ENCODE data around the gene AKAP9.
"Not testable (repeated sequence)": the region's sequence is repeated elsewhere in the genome, so short reads cannot be mapped to it uniquely, and the experiment has no call there.

The AKAP9 gene

GRCh38 chr7:92020636-92021035 is 80.0 kb downstream of the AKAP9 start:
- no peak for DNase-seq

GRCh38 chr7:92025260-92025659 is 84.6 kb downstream of the AKAP9 start:
- no peak for DNase-seq

GRCh38 chr7:92026635-92027034 is 86.0 kb downstream of the AKAP9 start:
- not testable (repeated sequence) for DNase-seq

GRCh38 chr7:92027128-92027527 is 86.5 kb downstream of the AKAP9 start:
- not testable (repeated sequence) for DNase-seq

GRCh38 chr7:92028226-92028625 is 87.6 kb downstream of the AKAP9 start:
- DNase-seq = no peak

GRCh38 chr7:92028686-92029085 is 88.0 kb downstream of the AKAP9 start:
- DNase-seq = no peak

GRCh38 chr7:92034116-92034515 is 93.5 kb downstream of the AKAP9 start:
- DNase-seq = no peak

GRCh38 chr7:92035576-92035975 is 94.9 kb downstream of the AKAP9 start:
- no peak for DNase-seq

GRCh38 chr7:92039900-92040299 is 99.2 kb downstream of the AKAP9 start:
- DNase-seq = no peak

- DNase-seq = no peak
These were observed 101.5 kb downstream of the AKAP9 start for GRCh38 chr7:92042056-92042737.

- no peak for DNase-seq
These were observed 102.4 kb downstream of the AKAP9 start for GRCh38 chr7:92043098-92043497.

GRCh38 chr7:92043637-92044036 is 103.0 kb downstream of the AKAP9 start:
- no peak for DNase-seq

GRCh38 chr7:92044148-92044547 is 103.5 kb downstream of the AKAP9 start:
- DNase-seq = no peak

- DNase-seq = no peak
These were observed 104.3 kb downstream of the AKAP9 start for GRCh38 chr7:92044940-92045339.

- no peak for DNase-seq
These were observed 111.0 kb downstream of the AKAP9 start for GRCh38 chr7:92051655-92052054.

GRCh38 chr7:92052159-92052558 is 111.5 kb downstream of the AKAP9 start:
- no peak for DNase-seq

- DNase-seq = no peak
These were observed 112.0 kb downstream of the AKAP9 start for GRCh38 chr7:92052684-92053083.

GRCh38 chr7:92053312-92053711 is 112.7 kb downstream of the AKAP9 start:
- no peak for DNase-seq

GRCh38 chr7:92056286-92056685 is 115.6 kb downstream of the AKAP9 start:
- no peak for DNase-seq

- DNase-seq = peak; percentile 44
These were observed 116.7 kb downstream of the AKAP9 start for GRCh38 chr7:92057375-92057774.

- no peak for DNase-seq
These were observed 117.4 kb downstream of the AKAP9 start for GRCh38 chr7:92058040-92058439.

GRCh38 chr7:92058899-92059298 is 118.2 kb downstream of the AKAP9 start:
- DNase-seq = no peak

GRCh38 chr7:92061154-92061553 is 120.5 kb downstream of the AKAP9 start:
- no peak for DNase-seq

GRCh38 chr7:92064438-92065029 is 123.9 kb downstream of the AKAP9 start:
- no peak for DNase-seq

GRCh38 chr7:92071032-92071431 is 130.4 kb downstream of the AKAP9 start:
- no peak for DNase-seq

All from NCI-H1436 (cell line).